Pons (tissue), 1 donor: ENCODE measurements around the gene LGI4.
"Not testable (repeated sequence)": the region's sequence is repeated elsewhere in the genome, so short reads cannot be mapped to it uniquely, and the experiment has no call there.

ENCODE experiments used
- DNase-seq: peaks from one replicate; pipeline ENCODE4 v3.0.0-alpha.2; 2016; ENCODE audit warnings: low spot score

The LGI4 gene

GRCh38 chr19:35160629-35161433 lies 26.0 kb upstream of the LGI4 start:
- no peak for DNase-seq

- DNase-seq = no peak
Observed at GRCh38 chr19:35159606-35160005, 24.7 kb upstream of the LGI4 start.

GRCh38 chr19:35157431-35157830 lies 22.6 kb upstream of the LGI4 start:
- DNase-seq = no peak

DNA sequence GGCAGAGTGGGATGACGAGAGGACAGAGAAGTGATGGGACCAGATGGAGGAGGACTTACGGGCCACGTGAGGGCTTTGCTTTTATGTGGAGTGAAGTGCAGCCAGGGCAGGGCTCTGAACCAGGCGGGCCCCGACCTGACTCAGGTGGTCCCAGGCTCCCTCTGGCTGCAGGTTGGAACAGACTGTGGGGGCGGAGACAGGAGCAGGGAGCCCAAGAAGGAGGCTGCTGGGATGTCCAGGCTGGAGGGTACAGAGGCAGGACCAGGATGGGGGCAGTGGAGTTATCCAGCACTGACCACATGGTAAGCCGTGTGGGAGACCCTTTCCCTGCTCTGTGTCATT lies 21.8 kb upstream of the LGI4 start:
- DNase-seq = no peak

DNA sequence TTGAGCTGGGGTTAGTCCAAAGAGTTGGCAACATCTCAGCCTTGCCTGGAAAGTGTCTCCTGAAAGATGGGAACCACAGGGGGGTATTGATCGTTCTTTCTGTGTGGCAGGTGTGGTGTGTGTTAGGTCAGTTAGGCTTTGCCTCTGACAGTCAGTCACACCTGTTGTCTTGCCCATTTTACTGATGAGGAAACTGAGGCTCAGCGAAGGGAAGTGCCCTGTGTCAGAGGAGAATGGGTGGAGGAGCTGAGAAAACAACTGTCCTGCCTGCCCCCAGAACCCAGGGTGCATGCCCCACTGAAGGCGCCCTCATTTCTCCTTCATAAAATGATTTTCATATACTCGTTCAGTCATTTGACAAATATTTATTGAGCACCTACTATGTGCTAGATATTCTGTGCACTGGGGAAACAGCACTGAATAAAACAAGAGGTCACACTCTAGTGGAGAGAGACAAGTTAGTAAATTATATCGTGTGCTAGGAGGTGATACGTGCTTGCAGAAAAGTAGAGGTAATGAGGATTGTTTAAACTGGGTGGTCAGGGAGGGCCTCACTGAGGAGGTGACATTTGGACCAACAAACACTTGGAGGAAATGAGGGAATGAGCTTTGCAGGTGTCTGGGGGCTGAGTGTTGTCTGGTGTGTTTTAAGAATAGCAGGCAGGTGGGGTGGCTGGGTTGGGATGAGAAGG lies 21.3 kb upstream of the LGI4 start:
- DNase-seq = no peak

DNA sequence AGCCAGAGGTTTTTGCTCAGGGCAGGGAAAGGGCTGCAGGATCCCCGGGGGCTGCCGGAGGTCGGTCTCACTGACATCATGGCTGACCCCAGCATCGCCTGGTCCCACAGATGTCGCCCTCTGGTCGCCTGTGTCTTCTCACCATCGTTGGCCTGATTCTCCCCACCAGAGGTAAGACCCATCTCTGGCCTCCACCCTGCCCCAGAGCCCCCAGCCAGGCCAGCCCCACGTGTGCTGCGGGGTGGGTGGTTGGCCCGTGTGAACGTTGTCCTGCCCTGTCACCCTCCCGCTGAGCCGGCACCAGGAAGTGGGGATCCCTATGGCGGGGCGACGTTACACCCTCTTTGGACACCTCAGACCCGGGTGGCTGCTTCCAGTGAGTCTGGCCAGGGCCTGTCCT lies 20.6 kb upstream of the LGI4 start:
- no peak for DNase-seq

DNA sequence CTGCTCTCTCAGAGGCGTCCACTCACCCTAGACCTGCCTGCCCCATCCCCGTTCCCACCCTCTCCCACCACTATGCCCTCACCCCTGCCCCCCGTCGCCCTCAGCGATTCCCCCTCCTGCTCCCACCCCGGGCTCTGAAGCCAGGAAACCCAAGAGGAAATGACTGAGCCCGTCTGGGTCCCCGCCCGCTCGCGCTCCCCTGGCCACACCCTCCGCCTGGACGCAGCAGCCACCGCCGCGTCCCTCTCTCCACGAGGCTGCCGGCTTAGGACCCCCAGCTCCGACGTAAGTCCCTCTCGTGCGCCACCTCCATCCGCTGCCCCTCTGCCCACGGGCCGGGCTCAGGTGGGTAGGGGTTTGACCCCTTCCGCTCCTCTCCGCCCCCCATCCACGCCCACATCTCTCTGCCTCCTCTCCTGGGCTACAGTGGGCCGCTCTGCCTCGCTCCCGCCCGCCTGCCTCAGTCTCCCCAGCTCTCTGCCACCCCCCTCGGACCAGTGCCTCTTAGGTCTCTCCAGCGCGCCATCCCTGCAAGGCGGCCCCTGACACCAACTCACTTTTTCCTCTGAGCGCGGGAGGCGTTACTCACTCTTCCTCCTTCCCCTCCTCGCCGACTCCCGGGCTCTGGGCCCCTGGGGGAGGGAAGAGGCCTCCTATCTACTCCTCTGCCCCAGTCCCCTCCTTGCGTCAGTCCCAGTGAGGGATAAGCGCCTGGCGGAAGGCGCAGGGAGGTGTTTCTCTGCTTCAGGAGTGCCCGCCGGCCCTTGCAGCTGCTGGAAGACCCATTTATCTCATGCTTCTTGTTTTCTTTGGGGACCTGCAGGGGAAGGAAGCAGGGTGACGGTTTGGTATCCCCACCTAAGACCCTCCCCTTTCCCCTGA lies 19.9 kb upstream of the LGI4 start, which contains the start of gene FXYD5:
TSS of gene FXYD5 (plus strand) at position 211 of the 882 bp plus-strand sequence. CDS start 816 bp downstream, outside the sequence.
- DNase-seq = no peak

DNA sequence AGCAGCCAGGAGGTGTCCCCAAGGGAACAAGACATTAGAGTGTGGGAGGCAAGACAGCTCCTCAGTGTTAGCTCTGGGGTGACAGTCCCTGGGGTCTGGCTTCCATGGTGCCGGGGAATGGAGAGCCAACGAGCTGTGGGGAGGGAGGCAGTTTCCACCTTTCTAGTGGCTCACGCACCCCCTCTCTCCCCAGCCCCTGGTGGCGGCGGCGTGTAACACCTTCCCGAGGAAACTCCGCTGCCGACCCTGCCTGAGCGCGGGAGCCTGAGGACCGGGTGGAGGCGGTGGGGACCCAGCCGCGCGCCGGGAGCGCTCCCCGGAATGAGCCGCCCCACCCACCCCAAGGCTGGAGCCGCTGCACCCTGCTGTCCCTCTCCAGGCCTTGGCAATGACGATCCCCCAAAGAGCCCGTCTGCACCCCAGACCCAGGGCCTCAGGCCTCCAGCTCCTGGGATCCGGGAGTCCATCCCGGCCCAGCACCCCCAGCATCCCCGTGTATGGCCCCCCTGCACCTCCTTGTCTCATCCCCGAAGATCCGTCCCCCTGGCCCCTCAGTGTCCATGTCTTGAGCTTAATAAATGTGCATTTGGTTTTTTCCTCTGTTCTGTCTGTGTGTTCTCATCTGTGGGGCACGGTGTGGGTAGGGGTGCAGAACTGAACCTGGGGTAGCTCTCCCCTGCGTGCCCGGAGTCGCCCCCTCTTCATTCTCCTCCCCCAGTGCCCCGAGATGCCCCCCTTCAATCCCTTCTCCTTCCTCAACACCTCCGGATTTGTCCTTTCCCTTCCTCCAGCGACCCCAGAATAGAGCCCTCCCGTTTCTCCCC lies 19.1 kb upstream of the LGI4 start:
- no peak for DNase-seq

GRCh38 chr19:35153129-35153522 lies 18.3 kb upstream of the LGI4 start:
- not testable (repeated sequence) for DNase-seq

- no peak for DNase-seq
Observed at GRCh38 chr19:35151273-35152065, 16.6 kb upstream of the LGI4 start.

DNA sequence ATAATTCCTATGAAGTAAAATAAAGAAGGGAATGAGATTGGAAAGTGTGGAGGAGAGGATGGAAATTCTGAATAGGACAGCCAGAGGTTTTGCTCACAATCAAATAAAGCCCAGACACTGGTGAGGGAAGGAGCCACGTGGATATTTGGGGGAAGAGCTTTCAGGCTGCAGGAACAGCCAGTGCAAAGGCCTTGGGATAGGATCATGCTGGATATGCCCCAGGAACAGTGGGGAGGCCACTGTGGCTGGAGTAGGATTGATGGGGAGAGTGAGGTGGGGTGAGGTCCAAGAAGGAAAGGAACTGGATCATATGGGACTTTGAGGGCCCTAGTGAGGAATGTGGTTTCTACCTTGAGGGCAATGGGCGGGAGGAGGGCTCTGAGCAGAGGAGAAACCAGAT lies 15.6 kb upstream of the LGI4 start:
- DNase-seq = no peak

- DNase-seq = no peak
Observed at GRCh38 chr19:35149463-35149862, 14.6 kb upstream of the LGI4 start.

DNA sequence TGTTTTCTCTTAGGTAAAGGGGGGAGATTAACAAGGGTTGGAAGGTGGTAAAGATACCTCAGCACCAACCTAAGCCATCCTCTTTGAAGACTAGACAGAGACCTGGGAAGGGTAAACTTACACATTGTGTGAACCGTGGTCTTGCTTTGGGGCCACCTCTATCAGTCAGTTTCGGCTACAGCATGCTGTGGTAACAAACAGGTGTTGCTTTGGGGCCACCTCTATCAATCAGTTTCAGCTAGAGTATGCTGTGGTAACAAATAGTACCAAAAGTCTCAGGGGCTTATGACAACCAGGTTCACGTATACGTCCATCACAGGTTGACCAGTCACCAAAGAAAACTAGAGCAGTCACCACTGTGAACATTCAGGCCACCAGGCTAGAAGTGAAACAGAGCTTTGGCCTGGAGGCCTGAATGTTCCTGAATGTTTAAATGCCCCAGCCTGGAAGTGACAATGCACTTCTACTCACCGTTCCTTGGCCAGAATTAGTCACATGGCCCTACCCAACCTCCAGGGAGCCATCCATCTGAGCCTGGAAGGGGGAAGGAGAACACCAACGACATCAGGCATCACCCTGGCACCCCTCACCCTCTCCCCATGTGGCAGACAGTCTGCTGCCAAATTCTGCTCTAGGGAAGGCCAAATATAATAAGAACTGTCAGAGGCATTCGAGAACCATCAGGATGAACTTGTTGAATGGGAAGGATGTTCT lies 12.0 kb upstream of the LGI4 start:
- no peak for DNase-seq

GRCh38 chr19:35144600-35145436 lies 10.0 kb upstream of the LGI4 start:
- no peak for DNase-seq

GRCh38 chr19:35144259-35144599 lies 9.4 kb upstream of the LGI4 start:
- no peak for DNase-seq

DNA sequence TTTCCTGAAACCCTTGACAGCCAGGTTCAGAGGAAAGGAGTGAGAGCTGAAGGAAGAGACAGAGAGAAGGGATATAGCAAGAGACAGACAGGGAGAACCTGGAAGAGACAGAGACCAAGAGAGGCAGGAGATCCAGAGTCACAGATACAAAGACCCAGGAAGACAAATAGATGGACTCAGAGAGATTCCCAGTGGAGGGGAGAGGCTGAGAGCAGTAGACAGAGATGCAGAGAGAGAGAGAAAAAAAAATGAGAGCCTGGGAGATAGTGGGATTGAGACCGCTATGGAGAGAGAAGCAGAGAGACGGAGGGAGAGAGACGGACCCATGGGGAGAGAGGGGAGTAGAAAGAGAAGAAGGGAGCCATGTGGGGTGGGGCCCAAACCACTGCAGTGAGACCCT lies 9.0 kb upstream of the LGI4 start:
- no peak for DNase-seq

GRCh38 chr19:35143231-35143715 lies 8.4 kb upstream of the LGI4 start, which contains the start of gene FXYD7:
FXYD7 (plus strand) TSS chr19:35143255; CDS start chr19:35143334, 79 bp downstream.
- DNase-seq = no peak

DNA sequence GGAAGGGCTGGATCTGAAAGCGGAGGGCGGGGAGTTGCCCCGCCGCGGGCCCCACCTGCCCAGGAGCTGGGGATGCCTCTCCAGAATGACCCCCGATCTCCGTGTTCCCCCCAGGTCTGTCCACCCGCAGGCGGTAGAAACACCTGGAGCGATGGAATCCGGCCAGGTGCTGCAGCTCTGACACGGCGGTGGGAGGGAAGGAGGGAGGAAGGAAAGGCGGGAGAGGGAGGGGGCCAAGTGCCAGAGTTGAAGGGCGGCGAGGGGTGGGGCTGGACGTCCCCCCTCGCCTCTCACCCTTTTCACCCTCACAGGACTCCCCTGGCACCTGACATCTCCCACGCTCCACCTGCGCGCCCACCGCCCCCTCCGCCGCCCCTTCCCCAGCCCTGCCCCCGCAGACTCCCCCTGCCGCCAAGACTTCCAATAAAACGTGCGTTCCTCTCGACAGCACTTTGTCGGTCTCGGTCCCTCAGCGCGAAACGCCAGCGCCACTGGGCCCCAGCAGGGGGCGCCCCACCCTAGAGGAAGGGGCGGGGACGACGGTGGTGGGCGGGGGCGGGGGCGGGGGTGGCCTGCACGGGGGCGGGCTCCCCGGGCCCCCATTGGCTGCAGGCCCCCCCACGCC lies 7.9 kb upstream of the LGI4 start:
- no peak for DNase-seq
